GM21825 (cell line): ENCODE measurements around the gene STAP1.
"Not testable (repeated sequence)": the region's sequence is repeated elsewhere in the genome, so short reads cannot be mapped to it uniquely, and the experiment has no call there.

Experiments
- ATAC-seq: cut with Tn5 transposase; IDR thresholded peaks from one replicate; pipeline ENCODE4 v1.9.1; 2021; ENCODE audit warnings: mild to moderate bottlenecking, moderate library complexity; ENCODE audit not compliant: unreplicated experiment

Gene STAP1

DNA sequence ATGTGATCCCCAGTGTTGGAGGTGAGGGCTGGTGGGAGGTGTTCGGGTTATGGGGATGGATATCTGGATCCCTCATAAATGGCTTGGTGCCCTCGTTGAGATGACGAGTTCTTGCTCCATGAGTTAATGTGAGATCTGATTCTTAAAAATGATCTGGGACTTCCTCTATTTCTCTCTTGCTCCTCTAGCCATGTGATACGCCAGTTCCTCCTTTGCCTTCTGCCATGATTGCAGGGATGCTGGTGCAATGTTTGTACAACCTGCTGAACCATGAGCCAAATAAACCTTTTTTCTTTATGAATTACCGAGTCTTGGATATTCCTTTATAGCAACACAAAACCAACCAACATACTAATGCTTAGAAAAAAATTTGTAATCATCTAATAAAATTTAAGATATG is 56.6 kb downstream of the STAP1 start:
- no peak for ATAC-seq

DNA sequence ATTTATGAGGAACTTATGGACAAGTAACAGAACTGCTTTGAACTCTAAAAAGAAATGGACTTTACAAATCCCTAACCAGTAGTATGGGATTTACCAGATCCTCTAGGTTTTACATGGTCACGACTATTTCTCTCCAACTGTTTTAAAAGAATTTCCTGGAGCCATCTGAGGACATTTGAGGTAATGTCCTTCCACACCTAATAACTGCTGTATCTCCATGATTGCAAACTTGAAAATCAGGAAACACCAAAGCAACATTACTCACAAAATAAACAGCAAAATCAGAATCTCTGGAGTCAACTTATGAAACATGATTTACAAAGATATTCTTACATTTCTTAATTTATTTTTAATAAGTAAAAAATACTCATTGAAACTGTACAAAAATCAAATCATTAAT is 58.0 kb downstream of the STAP1 start:
- ATAC-seq, result no peak

DNA sequence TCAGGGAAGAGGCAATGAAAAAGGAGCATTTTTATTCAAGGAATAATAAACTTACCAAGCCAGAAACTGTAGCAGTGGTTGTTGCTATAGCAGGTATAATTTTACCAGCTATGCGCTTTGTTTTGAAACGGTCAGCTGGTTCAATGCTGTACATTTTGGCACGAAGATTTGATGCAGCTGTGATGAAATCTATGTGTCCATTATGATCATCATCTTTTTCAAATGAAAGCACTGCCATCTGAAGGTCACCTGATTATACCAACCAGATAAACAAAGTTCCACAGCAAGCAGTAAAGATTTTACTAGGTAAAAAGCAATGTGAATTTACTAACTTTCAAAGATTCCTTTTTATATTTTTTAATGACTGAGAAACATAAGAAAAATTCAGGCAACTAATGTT is 66.4 kb downstream of the STAP1 start:
- ATAC-seq, result no peak

DNA sequence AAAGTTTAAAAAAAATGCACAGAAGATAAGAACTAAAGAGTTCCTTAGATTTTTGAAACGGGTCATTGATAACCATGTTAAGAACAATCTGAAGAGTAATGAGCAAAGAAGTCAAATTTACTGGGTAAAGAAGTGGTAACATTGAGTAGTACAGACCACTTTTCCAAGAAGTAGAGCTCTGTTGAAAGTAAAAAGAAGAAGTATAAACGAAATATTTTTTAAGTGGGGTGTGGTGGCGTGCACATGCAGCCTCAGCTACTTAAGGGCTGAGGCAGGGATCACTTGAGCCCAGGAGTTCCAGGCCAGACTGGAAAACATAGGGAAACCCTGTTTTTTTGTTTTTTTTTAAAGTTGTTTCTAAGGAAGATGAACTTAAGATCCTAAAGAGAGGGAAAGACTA is 74.0 kb downstream of the STAP1 start:
- no peak for ATAC-seq

DNA sequence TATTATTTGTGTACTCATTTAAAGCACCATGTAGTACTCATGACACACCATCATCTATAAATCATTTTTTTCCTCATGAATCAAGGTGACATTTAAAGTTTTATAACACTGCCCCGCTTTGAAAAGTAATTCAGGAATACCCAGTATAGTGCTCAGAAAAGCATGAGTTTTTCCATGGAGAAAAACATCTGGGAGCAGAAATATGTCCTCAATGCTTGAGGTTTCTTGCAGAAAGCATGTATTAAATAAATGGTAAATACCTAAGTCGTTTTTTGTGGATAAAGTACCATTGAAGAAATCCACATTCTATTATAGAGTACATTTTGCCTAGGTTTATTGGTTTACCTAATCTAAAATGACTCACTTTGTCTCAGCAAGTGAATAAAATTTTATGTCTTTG is 76.2 kb downstream of the STAP1 start:
- ATAC-seq, result no peak

DNA sequence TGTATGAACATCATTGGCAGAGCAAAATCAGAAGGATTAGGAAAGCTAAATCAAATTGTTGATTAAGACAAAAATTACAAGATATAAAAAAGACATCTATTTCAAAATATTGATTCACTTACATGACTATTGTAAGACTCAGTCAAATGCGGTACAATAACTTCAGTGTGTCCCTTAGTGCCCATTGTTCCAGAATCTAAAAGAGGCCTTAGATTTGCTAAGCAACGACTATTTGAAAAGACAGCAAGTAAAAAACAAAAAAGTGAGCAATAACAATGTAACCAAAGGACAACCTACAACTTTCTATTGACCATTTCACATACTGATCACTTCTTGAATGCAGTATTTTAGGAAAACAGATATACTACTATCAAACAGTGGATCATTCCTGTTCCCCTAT is 76.8 kb downstream of the STAP1 start:
- ATAC-seq, result no peak

DNA sequence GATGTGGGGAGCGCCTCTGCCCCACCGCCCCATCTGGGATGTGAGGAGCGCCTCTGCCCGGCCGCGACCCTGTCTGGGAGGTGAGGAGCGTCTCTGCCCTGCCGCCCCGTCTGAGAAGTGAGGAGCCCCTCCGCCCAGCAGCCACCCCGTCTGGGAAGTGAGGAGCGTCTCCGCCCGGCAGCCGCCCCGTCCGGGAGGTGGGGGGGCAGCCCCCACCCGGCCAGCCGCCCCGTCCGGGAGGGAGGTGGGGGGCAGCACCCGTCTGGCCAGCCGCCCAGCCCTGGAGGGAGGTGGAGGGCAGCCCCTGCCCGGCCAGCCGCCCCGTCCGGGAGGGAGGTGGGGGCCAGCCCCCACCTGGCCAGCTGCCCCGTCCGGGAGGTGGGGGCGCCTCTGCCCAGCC is 78.5 kb downstream of the STAP1 start:
- ATAC-seq, result not testable (repeated sequence)

DNA sequence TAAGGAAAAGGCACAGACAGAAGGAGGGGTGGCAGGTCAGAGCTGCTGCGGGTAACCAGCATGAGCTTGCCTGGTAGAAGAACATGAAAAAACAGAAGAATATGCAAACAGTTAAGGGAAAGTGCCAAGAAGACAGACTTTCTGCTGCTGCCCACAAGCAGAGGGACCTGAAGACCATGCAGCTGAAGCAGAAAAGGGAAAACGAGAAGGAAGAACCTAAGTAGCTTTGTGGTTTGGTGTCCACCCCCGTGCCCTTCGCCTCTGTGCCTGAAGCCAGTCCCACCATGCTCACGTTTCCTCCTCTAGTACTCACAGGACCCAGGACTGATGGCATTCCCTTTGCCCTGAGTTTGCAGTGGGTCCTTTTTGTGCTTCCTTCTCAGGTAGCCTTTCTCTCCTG is 79.6 kb downstream of the STAP1 start:
- ATAC-seq, result no peak

DNA sequence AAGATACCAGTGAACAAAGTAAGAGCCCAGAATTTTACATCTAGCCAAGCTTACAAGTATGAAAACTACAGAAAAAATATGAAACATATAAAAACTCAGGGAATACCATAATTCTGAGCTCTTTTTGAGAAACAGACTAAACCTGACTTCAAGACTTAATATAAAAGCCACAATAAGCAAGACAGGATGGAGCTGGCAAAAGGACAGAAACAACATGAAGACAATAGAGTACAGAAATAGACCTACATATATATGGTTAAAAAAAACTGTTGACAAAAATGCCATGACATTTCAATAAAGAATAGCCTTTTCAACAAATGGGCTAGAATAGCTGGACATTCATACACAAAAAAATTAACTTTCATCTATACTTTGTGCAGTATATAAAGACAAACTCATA is 93.0 kb downstream of the STAP1 start:
- no peak for ATAC-seq
